Fibroblast of skin of left biceps (primary cell): ENCODE measurements around the gene CFAP46.
"Not testable (repeated sequence)": the region's sequence is repeated elsewhere in the genome, so short reads cannot be mapped to it uniquely, and the experiment has no call there.

Source experiments
- DNase-seq, 2 experiments: peaks; one replicate each; pipeline ENCODE4 v3.0.0-alpha.2; 2013; ENCODE audit warnings: low read depth in 2 of 2

The CFAP46 gene

GRCh38 chr10:132827861-132828539, 114.4 kb downstream of the CFAP46 start:
- no peak for DNase-seq

GRCh38 chr10:132827423-132827789, 115.0 kb downstream of the CFAP46 start:
- DNase-seq, result no peak

- no peak for DNase-seq
These were observed 115.6 kb downstream of the CFAP46 start for GRCh38 chr10:132826524-132827422.

- not testable (repeated sequence) for DNase-seq
These were observed 116.4 kb downstream of the CFAP46 start for GRCh38 chr10:132825783-132826523.

- DNase-seq, result no peak
These were observed 122.3 kb downstream of the CFAP46 start for GRCh38 chr10:132820056-132820455.

GRCh38 chr10:132817701-132818211, 124.6 kb downstream of the CFAP46 start:
- no peak for DNase-seq

GRCh38 chr10:132816718-132817117, 125.7 kb downstream of the CFAP46 start:
- DNase-seq, result no peak

GRCh38 chr10:132815168-132815857, 127.1 kb downstream of the CFAP46 start:
- no peak for DNase-seq

GRCh38 chr10:132814469-132814856, 127.9 kb downstream of the CFAP46 start:
- no peak for DNase-seq

GRCh38 chr10:132813560-132814468, 128.6 kb downstream of the CFAP46 start:
- no peak for DNase-seq

GRCh38 chr10:132813001-132813401, 129.4 kb downstream of the CFAP46 start:
- no peak for DNase-seq

- DNase-seq, result no peak
These were observed 129.8 kb downstream of the CFAP46 start for GRCh38 chr10:132812520-132812919.

- DNase-seq, result no peak
These were observed 130.4 kb downstream of the CFAP46 start for GRCh38 chr10:132811891-132812481.

GRCh38 chr10:132810807-132811700, 131.3 kb downstream of the CFAP46 start:
- no peak for DNase-seq

- no peak for DNase-seq
These were observed 132.1 kb downstream of the CFAP46 start for GRCh38 chr10:132810141-132810806.

GRCh38 chr10:132809232-132810140, 132.9 kb downstream of the CFAP46 start:
- DNase-seq, result no peak
